Breast epithelium (tissue), 3 donors: ENCODE measurements around the gene KATNAL2.

Experiments
- POLR2AphosphoS5 ChIP-seq, 3 donors: sonication (generic); formaldehyde crosslinking; IDR thresholded peaks; one replicate each; pipeline ENCODE4 v1.6.1; 2017; ENCODE audit warnings: antibody characterized with exemption in 3 of 3
- TF ChIP-seq, protein P1 (sequence below), 3 donors: fragments of 450-650 bp; IDR thresholded peaks; one replicate each; pipeline ENCODE4 v1.5.1; 2016 to 2017; ENCODE audit warnings: antibody characterized with exemption in 3 of 3, mild to moderate bottlenecking in 3 of 3, moderate library complexity in 3 of 3

DNA sequence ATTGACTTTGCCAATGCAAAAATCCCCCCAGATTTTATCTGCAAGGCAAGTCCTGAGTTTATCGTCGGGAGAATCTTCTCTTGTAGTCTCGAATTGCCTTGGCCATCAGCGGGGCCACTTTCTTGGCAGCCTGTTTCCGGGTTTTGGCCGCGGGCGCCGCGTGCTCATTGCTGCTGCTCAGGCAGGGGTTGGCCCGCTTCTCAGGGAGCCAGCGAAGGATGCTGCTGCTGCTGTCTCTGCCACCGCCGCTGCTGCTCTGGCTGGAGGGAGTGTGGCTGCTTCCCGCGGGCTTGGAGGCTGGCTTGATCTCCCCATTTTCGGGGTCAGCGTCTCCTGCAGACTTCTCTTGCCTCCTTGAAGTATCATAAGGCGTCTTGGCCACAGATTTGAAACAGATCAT, 115.5 kb downstream of the KATNAL2 start:
- TF ChIP-seq, protein P1, sequence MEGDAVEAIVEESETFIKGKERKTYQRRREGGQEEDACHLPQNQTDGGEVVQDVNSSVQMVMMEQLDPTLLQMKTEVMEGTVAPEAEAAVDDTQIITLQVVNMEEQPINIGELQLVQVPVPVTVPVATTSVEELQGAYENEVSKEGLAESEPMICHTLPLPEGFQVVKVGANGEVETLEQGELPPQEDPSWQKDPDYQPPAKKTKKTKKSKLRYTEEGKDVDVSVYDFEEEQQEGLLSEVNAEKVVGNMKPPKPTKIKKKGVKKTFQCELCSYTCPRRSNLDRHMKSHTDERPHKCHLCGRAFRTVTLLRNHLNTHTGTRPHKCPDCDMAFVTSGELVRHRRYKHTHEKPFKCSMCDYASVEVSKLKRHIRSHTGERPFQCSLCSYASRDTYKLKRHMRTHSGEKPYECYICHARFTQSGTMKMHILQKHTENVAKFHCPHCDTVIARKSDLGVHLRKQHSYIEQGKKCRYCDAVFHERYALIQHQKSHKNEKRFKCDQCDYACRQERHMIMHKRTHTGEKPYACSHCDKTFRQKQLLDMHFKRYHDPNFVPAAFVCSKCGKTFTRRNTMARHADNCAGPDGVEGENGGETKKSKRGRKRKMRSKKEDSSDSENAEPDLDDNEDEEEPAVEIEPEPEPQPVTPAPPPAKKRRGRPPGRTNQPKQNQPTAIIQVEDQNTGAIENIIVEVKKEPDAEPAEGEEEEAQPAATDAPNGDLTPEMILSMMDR (IDR thresholded peaks at IDR 0.05), result no peak
- TF ChIP-seq POLR2AphosphoS5 (IDR thresholded peaks at IDR 0.05), result no peak
